K562 (cell line): Measurements from ENCODE around the gene CCDC17. TPM values are rescaled to one million over a fixed set of nuclear protein-coding genes. Genes with fewer than 3 reads are reported as not detected.

Source experiments
- ATAC-seq: fragments of 200-7000 bp; cut with Tn5 transposase; 3 replicates; pipeline ENCODE4 v1.9.1; 2020; ENCODE audit warnings: moderate library complexity
- BruUV-seq: library from RNA; stranded (reverse); fragments of 400-500 nt; replicated peaks from 2 replicates; lab custom pipeline; 2021; lab: Mats Ljungman, UMichigan
- CTCF ChIA-PET: fragments of 300-600 bp; formaldehyde crosslinking; extraction: SDS; loops from one replicate; lab custom pipeline; 2021; ENCODE audit warnings: low intra/inter-chr PET ratio; lab: Yijun Ruan, JAX
- POLR2A ChIA-PET: fragments of 300-600, 350-650 bp; sonication (Branson Sonifier 250); formaldehyde crosslinking; extraction: SDS; loops from one replicate; lab custom pipeline; 2021; ENCODE audit warnings: antibody characterized with exemption, inconsistent platforms; lab: Yijun Ruan, JAX
- DNase-seq, 4 experiments: peaks; one replicate each; pipeline versions ENCODE4 v3.0.0 to v3.0.0-alpha.2; 2011 to 2018; ENCODE audit warnings: low spot score in 3 of 4, mixed read lengths in 3 of 4; ENCODE audit errors: extremely low read depth in 1 of 4
- FAIRE-seq: peaks from 2 replicates; lab custom pipeline; 2011; peaks lifted over from hg19 to GRCh38; lab: Jason Lieb, UNC
- H2AFZ ChIP-seq: 2 replicates; pipeline ENCODE4 v1.6.0; 2011; ENCODE audit warnings: low read depth, low read length, control low read depth, inconsistent platforms
- H3K27ac ChIP-seq: fragments of 200-600 bp; 3 replicates; pipeline ENCODE4 v1.8.0; 2011; ENCODE audit warnings: low read depth, mild to moderate bottlenecking, control low read depth, inconsistent platforms, low read length, moderate library complexity, mixed read lengths; ENCODE audit errors: extremely low read depth
- H3K27me3 ChIP-seq, 2 experiments: fragments of 300-600 bp in 1 of 2; 2 replicates in 1 of 2; 3 replicates in 1 of 2; pipeline versions ENCODE4 v1.6.0 to v1.8.0; 2011; ENCODE audit warnings: inconsistent platforms in 2 of 2, low read length in 2 of 2, mild to moderate bottlenecking in 1 of 2, mixed read lengths in 1 of 2, moderate library complexity in 1 of 2; ENCODE audit not compliant: control insufficient read depth in 2 of 2, insufficient read depth in 2 of 2
- H3K36me3 ChIP-seq: fragments of 300-600 bp; 3 replicates; pipeline ENCODE4 v1.8.0; 2011; ENCODE audit warnings: mild to moderate bottlenecking, low read length, inconsistent platforms; ENCODE audit not compliant: control insufficient read depth, insufficient read depth
- H3K4me1 ChIP-seq, 2 experiments: fragments of 200-600 bp in 1 of 2; replicated peaks in 1 of 2; 2 replicates in 1 of 2; 3 replicates in 1 of 2; pipeline versions ENCODE4 v1.5.1 to v1.8.0; 2011; ENCODE audit warnings: inconsistent platforms in 2 of 2, low read length in 2 of 2, mild to moderate bottlenecking in 1 of 2, mixed read lengths in 1 of 2, moderate library complexity in 1 of 2; ENCODE audit not compliant: control insufficient read depth in 2 of 2, insufficient read depth in 2 of 2
- H3K4me2 ChIP-seq: 2 replicates; pipeline ENCODE4 v1.6.1; 2011; ENCODE audit warnings: low read length, control low read depth, inconsistent platforms, mixed read lengths; ENCODE audit not compliant: insufficient read depth
- H3K4me3 ChIP-seq: fragments of 200-600 bp; sonication (generic), shearing (Covaris generic); 2 replicates; pipeline ENCODE4 v1.5.1; 2016; ENCODE audit warnings: control low read depth, inconsistent platforms
- H3K79me2 ChIP-seq: fragments of 200-600 bp; 3 replicates; pipeline ENCODE4 v1.8.0; 2011; ENCODE audit warnings: low read length, inconsistent platforms; ENCODE audit not compliant: control insufficient read depth, insufficient read depth
- H3K9ac ChIP-seq, 2 experiments: 2 replicates each; pipeline versions ENCODE4 v1.6.0 to v1.6.1; 2011; ENCODE audit warnings: low read depth in 2 of 2, low read length in 2 of 2, control low read depth in 1 of 2, inconsistent platforms in 1 of 2, mild to moderate bottlenecking in 1 of 2, mixed read lengths in 1 of 2; ENCODE audit not compliant: insufficient read depth in 1 of 2
- H3K9me1 ChIP-seq: one replicate; pipeline ENCODE4 v1.6.0; 2011; ENCODE audit warnings: inconsistent platforms, mild to moderate bottlenecking, low read length, moderate library complexity; ENCODE audit not compliant: control insufficient read depth, insufficient read depth
- H3K9me3 ChIP-seq: replicated peaks from 2 replicates; pipeline ENCODE4 v1.5.1; 2011; ENCODE audit warnings: low read depth, low read length, inconsistent platforms; ENCODE audit not compliant: control insufficient read depth, insufficient read depth
- H4K20me1 ChIP-seq: replicated peaks from 2 replicates; pipeline ENCODE4 v1.6.1; 2011; ENCODE audit warnings: low read length, inconsistent platforms, mixed read lengths; ENCODE audit not compliant: control insufficient read depth, insufficient read depth
- CEBPB ChIP-seq: fragments of 450-650 bp; IDR thresholded peaks from 2 replicates; pipeline ENCODE4 v1.6.1; 2016; ENCODE audit warnings: missing genetic modification characterization, missing compliant biosample characterization
- FOXK2 ChIP-seq, 2 experiments: fragments of 450-650 bp; IDR thresholded peaks in 1 of 2; conservative IDR thresholded peaks in 1 of 2; 2 replicates each; pipeline ENCODE4 v1.6.1; 2016; ENCODE audit warnings: low read depth in 2 of 2, mild to moderate bottlenecking in 1 of 2
- FOXP1 ChIP-seq: sonication (generic); formaldehyde crosslinking; IDR thresholded peaks from 2 replicates; pipeline ENCODE4 v1.8.0; 2022; ENCODE audit warnings: mild to moderate bottlenecking, missing genetic modification reagents
- HDGF ChIP-seq: fragments of 450-650 bp; IDR thresholded peaks from 2 replicates; pipeline ENCODE4 v1.6.1; 2016
- MEIS2 ChIP-seq: fragments of 450-650 bp; IDR thresholded peaks from 2 replicates; pipeline ENCODE4 v1.6.1; 2014; ENCODE audit warnings: mild to moderate bottlenecking; ENCODE audit not compliant: partially characterized antibody
- MTA1 ChIP-seq: fragments of 450-650 bp; IDR thresholded peaks from 2 replicates; pipeline ENCODE4 v1.6.1; 2017; ENCODE audit warnings: borderline replicate concordance
- NFYB ChIP-seq: IDR thresholded peaks from 2 replicates; pipeline ENCODE4 v1.6.1; 2011; ENCODE audit warnings: mild to moderate bottlenecking, moderate library complexity; ENCODE audit not compliant: insufficient read length; ENCODE audit errors: extremely low read depth
- SP2 ChIP-seq: IDR thresholded peaks from 2 replicates; pipeline ENCODE4 v1.6.1; 2011; ENCODE audit warnings: mild to moderate bottlenecking, low read depth, low read length, moderate library complexity; ENCODE audit not compliant: poor library complexity, severe bottlenecking; ENCODE audit errors: extremely low read depth
- TBP ChIP-seq: optimal IDR thresholded peaks from 2 replicates; pipeline ENCODE3; 2011; ENCODE audit warnings: low read depth, low read length, improper control_type of control experiment
- TSHZ1 ChIP-seq: fragments of 250-450 bp; sonication (Bioruptor Pico); IDR thresholded peaks from 2 replicates; pipeline ENCODE4 v1.4.0; 2020; ENCODE audit warnings: mild to moderate bottlenecking, moderate library complexity
- ZFX ChIP-seq: sonication (generic); formaldehyde crosslinking; IDR thresholded peaks from 2 replicates; pipeline ENCODE4 v1.8.0; 2022; ENCODE audit warnings: mild to moderate bottlenecking, missing genetic modification reagents, moderate library complexity
- ZNF551 ChIP-seq: fragments of 250-450 bp; sonication (Bioruptor Pico); IDR thresholded peaks from 2 replicates; pipeline ENCODE4 v1.5.0; 2021; ENCODE audit warnings: mild to moderate bottlenecking, moderate library complexity
- ZNF592 ChIP-seq: fragments of 450-650 bp; IDR thresholded peaks from 2 replicates; pipeline ENCODE4 v1.6.1; 2017; ENCODE audit warnings: antibody characterized with exemption, mild to moderate bottlenecking
- WGBS: fragments of 100-300 bp; shearing (Covaris generic); methylation state at CpG from one replicate; pipeline ENCODE4 v1.1.6; 2016; ENCODE audit warnings: low coverage, mixed read lengths; ENCODE audit not compliant: insufficient coverage; ENCODE audit errors: missing lambda C conversion rate; 5-methylcytosine and 5-hydroxymethylcytosine counted together
- in situ Hi-C: fragments of 300-500 bp; cut with MboI; formaldehyde crosslinking; loops from 4 replicates; pipeline ENCODE4 v1.15.0; 2018; ENCODE audit warnings: inconsistent platforms, mixed read lengths
- intact Hi-C: fragments of 100-400 bp; cut with micrococcal nuclease; formaldehyde crosslinking; loops from 2 replicates; pipeline ENCODE4 v1.14.2; 2022
- polyA plus RNA-seq, 8 experiments: library from polyadenylated mRNA; depleted of rRNA in 4 of 8; stranded (reverse) in 5 of 8; unstranded in 3 of 8; fragments of >200 nt; fragmentation: Nextera tagmentation in 2 of 8; fragmentation: Illumina TruSeq in 1 of 8; extraction: Ambion mirVana in 2 of 8; extraction: Trizol in 1 of 8; gene quantifications; 2 replicates each; pipeline versions ENCODE4 v1.2.1 to v1.2.3, GENCODE V29; 2011 to 2014; ENCODE audit warnings: inconsistent platforms in 1 of 8, missing spikeins in 1 of 8
- total RNA-seq, 7 experiments: library from RNA; depleted of rRNA in 6 of 7; stranded (reverse); fragments of >200 nt in 6 of 7; fragmentation: Illumina TruSeq in 2 of 7; extraction: Trizol in 2 of 7; gene quantifications; 2 replicates each; pipeline versions ENCODE4 v1.2.1 to v1.2.3, GENCODE V29; 2011 to 2021; ENCODE audit warnings: low replicate concordance in 1 of 7

The CCDC17 gene
- total and polyA plus RNA-seq, 9 of the 15 experiments (the other 6 are each of a cell fraction or from before 2014, with no cell fraction given): 0.20 to 2.4 (median 0.85) TPM

DNA sequence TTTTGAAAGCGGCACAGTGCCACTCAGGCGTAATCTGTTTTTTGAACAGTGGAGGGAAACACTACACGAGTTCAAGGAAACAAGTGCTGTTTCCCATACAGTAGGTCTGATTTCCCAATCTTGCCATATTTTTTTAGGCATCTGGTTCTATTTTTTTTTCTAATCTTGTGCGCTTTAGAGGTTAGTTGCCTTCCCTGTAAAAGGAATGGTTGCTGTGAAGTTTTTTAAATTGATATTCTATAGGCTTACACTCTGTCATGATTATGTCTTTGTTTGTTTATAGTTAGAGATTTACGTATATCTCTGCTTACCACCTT lies 38.8 kb downstream of the CCDC17 start:
- H3K4me2 ChIP-seq: peak overlapping the region; percentile 99
- H3K9me3 ChIP-seq: no peaks in the 10 kb centered on the region
- BruUV-seq: no TSS peak
- in situ Hi-C loops: no loop called here
- no peak overlapping the region for H2AFZ ChIP-seq
- peak overlapping the region; percentile 99 to 100 for H3K9ac ChIP-seq
- peaks cover 35% of the 10 kb centered on the region for H4K20me1 ChIP-seq
- intact Hi-C loops: no loop called here
- H3K27ac ChIP-seq: peak overlapping the region; percentile 97
- ChIA-PET CTCF (no interaction called here), POLR2A (interaction anchor here (0.6 to 10.2 kb wide), 48 partner anchors 9 to 1218 kb away, joined by 3 to 142 read pairs (median 5); partner anchors contain the start of genes AKR1A1, CCDC163, GPBP1L1 and MMACHC)
- DNase-seq (no peak), ATAC-seq (no peak), FAIRE-seq (no peak)
- H3K36me3 ChIP-seq: peaks cover 49% of the 10 kb centered on the region
- H3K4me3 ChIP-seq: peak overlapping the region; percentile 88
- WGBS: 2% methylated on average over 5 of the region's 5 CpGs
- H3K79me2 ChIP-seq: peaks cover 66% of the 10 kb centered on the region
- peaks cover 3% of the 10 kb centered on the region for H3K9me1 ChIP-seq
- peaks cover 6 to 27% of the 10 kb centered on the region in 2 experiments; a peak in 4 of 5 replicates for H3K4me1 ChIP-seq
- H3K27me3 ChIP-seq: no peaks in the 10 kb centered on the region
- TF ChIP-seq TSHZ1 (CRISPR knock-in tag) (no peak), SP2 (no peak), HDGF (no peak), MEIS2 (no peak), FOXP1 (CRISPR knock-in tag) (no peak), FOXK2 (conservative IDR thresholded peaks at IDR 0.05 in 1 of 2, IDR thresholded peaks at IDR 0.05 in 1 of 2; ENCODE audit: low read depth in 2 of 2) (peak in 1 of 2 experiments; percentile 3; a peak in 1 of 4 replicates), ZNF592 (no peak), ZFX (CRISPR knock-in tag) (no peak), MTA1 (0 out of 2 replicates have a peak, but pooled peaks have one; percentile 4), TBP (no peak), CEBPB (tag) (peak; percentile 51; the same call in 1 of the 2 replicates), NFYB (no peak), ZNF551 (CRISPR knock-in tag) (no peak)
